Skeletal muscle satellite cell (primary cell): ENCODE results near the gene ARHGAP8. TPM values are rescaled to one million over a fixed set of nuclear protein-coding genes. Genes with fewer than 3 reads are reported as not detected.

Source experiments
- H3K27me3 ChIP-seq: 2 replicates; pipeline ENCODE4 v1.7.0; 2013; ENCODE audit warnings: low read length; ENCODE audit not compliant: control insufficient read depth, insufficient read depth
- H3K36me3 ChIP-seq: 2 replicates; pipeline ENCODE4 v1.7.0; 2013; ENCODE audit warnings: mild to moderate bottlenecking, control low read depth, low read length; ENCODE audit not compliant: insufficient read depth
- H3K4me1 ChIP-seq: 2 replicates; pipeline ENCODE4 v1.7.0; 2013; ENCODE audit warnings: low read length; ENCODE audit not compliant: control insufficient read depth, insufficient read depth
- H3K4me2 ChIP-seq: 2 replicates; pipeline ENCODE4 v1.7.0; 2013; ENCODE audit warnings: mild to moderate bottlenecking, low read length
- H3K4me3 ChIP-seq: 2 replicates; pipeline ENCODE4 v1.7.0; 2013; ENCODE audit warnings: low read length
- H3K9ac ChIP-seq: 2 replicates; pipeline ENCODE4 v1.7.0; 2013; ENCODE audit warnings: mild to moderate bottlenecking, low read depth, low read length, moderate library complexity
- H3K9me3 ChIP-seq: replicated peaks from 2 replicates; pipeline ENCODE4 v1.7.0; 2013; ENCODE audit warnings: mild to moderate bottlenecking, control low read depth, low read length
- total RNA-seq: library from RNA; depleted of rRNA; stranded (reverse); fragments of >200 nt; gene quantifications from 2 replicates; pipeline ENCODE4 v1.2.3, GENCODE V29; 2012; rRNA removed

The ARHGAP8 gene
- not detected in 2 replicates for total RNA-seq

GRCh38 chr22:44752285-44753188, at the start of gene ARHGAP8:
Gene ARHGAP8 (plus strand): TSS chr22:44752575. CDS start chr22:44786528, 33,953 bp downstream.
- Histone ChIP-seq H3K4me3 (no peak within 1 kb of the TSS), H3K4me1 (no peaks in the 10 kb centered on the region), H3K4me2 (no peak within 1 kb of the TSS), H3K27me3 (peaks cover 41% of the 10 kb centered on the region), H3K9ac (no peak within 1 kb of the TSS), H3K36me3 (no peaks in the 10 kb centered on the region), H3K9me3 (no peaks in the 10 kb centered on the region)

GRCh38 chr22:44703255-44703870, 49.0 kb upstream of the ARHGAP8 start:
- peak overlapping the region; percentile 73 for H3K9ac ChIP-seq
- peak overlapping the region; percentile 73 for H3K4me3 ChIP-seq
- no peaks in the 10 kb centered on the region for H3K36me3 ChIP-seq
- H3K4me1 ChIP-seq, result peaks cover 33% of the 10 kb centered on the region
- H3K27me3 ChIP-seq, result peaks cover 17% of the 10 kb centered on the region
- peak overlapping the region; percentile 89 for H3K4me2 ChIP-seq
- no peaks in the 10 kb centered on the region for H3K9me3 ChIP-seq

- Histone ChIP-seq H3K36me3 (no peaks in the 10 kb centered on the region), H3K27me3 (peaks cover 17% of the 10 kb centered on the region), H3K9ac (no peak overlapping the region), H3K4me1 (peaks cover 23% of the 10 kb centered on the region), H3K4me3 (no peak overlapping the region), H3K9me3 (no peaks in the 10 kb centered on the region), H3K4me2 (no peak overlapping the region)
These were observed 48.0 kb upstream of the ARHGAP8 start for GRCh38 chr22:44704159-44705021.

GRCh38 chr22:44705022-44705297, 47.4 kb upstream of the ARHGAP8 start:
- Histone ChIP-seq H3K9me3 (no peaks in the 10 kb centered on the region), H3K4me3 (no peak overlapping the region), H3K36me3 (no peaks in the 10 kb centered on the region), H3K27me3 (peaks cover 17% of the 10 kb centered on the region), H3K9ac (no peak overlapping the region), H3K4me2 (no peak overlapping the region), H3K4me1 (peaks cover 18% of the 10 kb centered on the region)

- Histone ChIP-seq H3K4me2 (no peak overlapping the region), H3K4me3 (no peak overlapping the region), H3K9ac (no peak overlapping the region), H3K36me3 (no peaks in the 10 kb centered on the region), H3K27me3 (peaks cover 17% of the 10 kb centered on the region), H3K9me3 (no peaks in the 10 kb centered on the region), H3K4me1 (peaks cover 24% of the 10 kb centered on the region)
These were observed 45.9 kb upstream of the ARHGAP8 start for GRCh38 chr22:44706488-44706887.

- H3K9ac ChIP-seq, result no peak overlapping the region
- H3K9me3 ChIP-seq, result no peaks in the 10 kb centered on the region
- H3K4me2 ChIP-seq, result no peak overlapping the region
- H3K4me3 ChIP-seq, result no peak overlapping the region
- H3K4me1 ChIP-seq, result peaks cover 27% of the 10 kb centered on the region
- peaks cover 17% of the 10 kb centered on the region for H3K27me3 ChIP-seq
- H3K36me3 ChIP-seq, result no peaks in the 10 kb centered on the region
These were observed 45.2 kb upstream of the ARHGAP8 start for GRCh38 chr22:44707178-44707577.

GRCh38 chr22:44707752-44708151, 44.6 kb upstream of the ARHGAP8 start:
- no peak overlapping the region for H3K9ac ChIP-seq
- H3K4me1 ChIP-seq, result peaks cover 27% of the 10 kb centered on the region

GRCh38 chr22:44709881-44710392, 42.4 kb upstream of the ARHGAP8 start:
- H3K4me3 ChIP-seq, result no peak overlapping the region
- H3K9ac ChIP-seq, result no peak overlapping the region
- H3K36me3 ChIP-seq, result no peaks in the 10 kb centered on the region
- no peaks in the 10 kb centered on the region for H3K9me3 ChIP-seq
- no peak overlapping the region for H3K4me2 ChIP-seq
- no peaks in the 10 kb centered on the region for H3K27me3 ChIP-seq
- peaks cover 18% of the 10 kb centered on the region for H3K4me1 ChIP-seq

More at GRCh38 chr22:44707752-44708151, 44.6 kb upstream of the ARHGAP8 start:
- Histone ChIP-seq H3K36me3 (no peaks in the 10 kb centered on the region), H3K9me3 (no peaks in the 10 kb centered on the region), H3K4me2 (no peak overlapping the region), H3K27me3 (peaks cover 13% of the 10 kb centered on the region), H3K4me3 (no peak overlapping the region)

- H3K9ac ChIP-seq, result no peak overlapping the region
- no peaks in the 10 kb centered on the region for H3K9me3 ChIP-seq
- no peak overlapping the region for H3K4me3 ChIP-seq
- no peaks in the 10 kb centered on the region for H3K36me3 ChIP-seq
- no peaks in the 10 kb centered on the region for H3K27me3 ChIP-seq
- peaks cover 18% of the 10 kb centered on the region for H3K4me1 ChIP-seq
- H3K4me2 ChIP-seq, result no peak overlapping the region
These were observed 41.7 kb upstream of the ARHGAP8 start for GRCh38 chr22:44710474-44711240.

- Histone ChIP-seq H3K9ac (no peak overlapping the region), H3K4me1 (peaks cover 18% of the 10 kb centered on the region), H3K27me3 (no peaks in the 10 kb centered on the region), H3K9me3 (no peaks in the 10 kb centered on the region), H3K36me3 (no peaks in the 10 kb centered on the region), H3K4me3 (no peak overlapping the region), H3K4me2 (no peak overlapping the region)
These were observed 41.2 kb upstream of the ARHGAP8 start for GRCh38 chr22:44711241-44711560.
